Occipital lobe (tissue), 2 donors: ENCODE measurements around the gene C1orf52. TPM values are rescaled to one million over a fixed set of nuclear protein-coding genes. Genes with fewer than 3 reads are reported as not detected.

Experiments used
- small RNA-seq: library from RNA; depleted of rRNA; stranded (forward); fragments of <200 nt; gene quantifications from one replicate; pipeline ENCODE3, GENCODE V24; 2014
- total RNA-seq: library from RNA; depleted of rRNA; stranded (reverse); fragments of >200 nt; gene quantifications from one replicate; pipeline ENCODE4 v1.2.3, GENCODE V29; 2014

The C1orf52 gene
- total RNA-seq, 1 donor from 2014 or later, result 21.5 TPM

Small RNAs within 50 kb of the gene (small RNA-seq; reads per million reads assigned to genes)
- gene RF00019, result not detected

Other genes with a start within 250 kb of the C1orf52 start
- gene MCOLN3, start 211.2 kb downstream of the C1orf52 start, total RNA-seq, result not detected
- 2.3 TPM for gene SYDE2, start 58.6 kb downstream of the C1orf52 start, total RNA-seq
- gene BCL10, start 17.0 kb upstream of the C1orf52 start, total RNA-seq, result 35.4 TPM
- gene DDAH1, start 205.5 kb upstream of the C1orf52 start, total RNA-seq, result 37.3 TPM